ENCODE measurements around the gene CRADD. TPM values are rescaled to one million over a fixed set of nuclear protein-coding genes. Genes with fewer than 3 reads are reported as not detected.

The CRADD gene
- polyA plus RNA-seq, 4 donors, result 19.0 to 49.4 (median 27.1) TPM

- Histone ChIP-seq H3K36me3 (ENCODE audit: control insufficient read depth in 3 of 3, insufficient read depth in 2 of 3, low read depth in 1 of 3, low read length in 3 of 3) (no peaks in the 10 kb centered on the region), H3K9me3 (ENCODE audit: control insufficient read depth in 2 of 2, insufficient read depth in 1 of 2, low read depth in 1 of 2, low read length in 1 of 2) (no peaks in the 10 kb centered on the region), H3K27me3 (ENCODE audit: control insufficient read depth in 3 of 3, insufficient read depth in 3 of 3, low read length in 3 of 3) (no peaks in the 10 kb centered on the region), H3K27ac (ENCODE audit: low read depth in 1 of 3, low read length in 2 of 3) (no peak overlapping the region), H3K4me3 (ENCODE audit: low read depth in 1 of 3, low read length in 3 of 3) (no peak overlapping the region), H3K4me1 (ENCODE audit: control insufficient read depth in 3 of 3, insufficient read depth in 2 of 3, low read depth in 1 of 3, low read length in 2 of 3) (peaks cover 2 to 10% (median 3%) of the 10 kb centered on the region in 3 donors)
- FAIRE-seq, result no peak
- no peak for DNase-seq
- WGBS, 3 donors, result 93 to 97% (median 96%) methylated on average over 1 of the region's 1 CpG
These were observed 234.2 kb downstream of the CRADD start for GRCh38 chr12:93911396-93911795.

GRCh38 chr12:93912086-93912733, 235.0 kb downstream of the CRADD start:
- WGBS, 3 donors, result 42 to 76% (median 54%) methylated on average over 6 of the region's 6 CpGs

GRCh38 chr12:93913845-93914244, 236.7 kb downstream of the CRADD start:
- Histone ChIP-seq H3K36me3 (ENCODE audit: control insufficient read depth in 3 of 3, insufficient read depth in 2 of 3, low read depth in 1 of 3, low read length in 3 of 3) (no peaks in the 10 kb centered on the region), H3K4me3 (ENCODE audit: low read depth in 1 of 3, low read length in 3 of 3) (no peak overlapping the region), H3K4me1 (ENCODE audit: control insufficient read depth in 3 of 3, insufficient read depth in 2 of 3, low read depth in 1 of 3, low read length in 2 of 3) (peaks cover 2 to 8% (median 3%) of the 10 kb centered on the region in 3 donors), H3K27ac (ENCODE audit: low read depth in 1 of 3, low read length in 2 of 3) (no peak overlapping the region), H3K9me3 (ENCODE audit: control insufficient read depth in 2 of 2, insufficient read depth in 1 of 2, low read depth in 1 of 2, low read length in 1 of 2) (no peaks in the 10 kb centered on the region), H3K27me3 (ENCODE audit: control insufficient read depth in 3 of 3, insufficient read depth in 3 of 3, low read length in 3 of 3) (no peaks in the 10 kb centered on the region)
- no peak for DNase-seq
- FAIRE-seq, result no peak

More at GRCh38 chr12:93912086-93912733, 235.0 kb downstream of the CRADD start:
- H3K4me1 ChIP-seq (ENCODE audit: control insufficient read depth in 3 of 3, insufficient read depth in 2 of 3, low read depth in 1 of 3, low read length in 2 of 3), result peaks cover 2 to 10% (median 3%) of the 10 kb centered on the region in 3 donors
- no peak overlapping the region for H3K4me3 ChIP-seq (ENCODE audit: low read depth in 1 of 3, low read length in 3 of 3)
- no peak overlapping the region for H3K27ac ChIP-seq (ENCODE audit: low read depth in 1 of 3, low read length in 2 of 3)
- no peaks in the 10 kb centered on the region for H3K36me3 ChIP-seq (ENCODE audit: control insufficient read depth in 3 of 3, insufficient read depth in 2 of 3, low read depth in 1 of 3, low read length in 3 of 3)
- FAIRE-seq (no peak), DNase-seq (peak; percentile 56 to 72)
- no peaks in the 10 kb centered on the region for H3K27me3 ChIP-seq (ENCODE audit: control insufficient read depth in 3 of 3, insufficient read depth in 3 of 3, low read length in 3 of 3)
- no peaks in the 10 kb centered on the region for H3K9me3 ChIP-seq (ENCODE audit: control insufficient read depth in 2 of 2, insufficient read depth in 1 of 2, low read depth in 1 of 2, low read length in 1 of 2)

GRCh38 chr12:93914281-93914680, 237.1 kb downstream of the CRADD start:
- Histone ChIP-seq H3K27me3 (ENCODE audit: control insufficient read depth in 3 of 3, insufficient read depth in 3 of 3, low read length in 3 of 3) (no peaks in the 10 kb centered on the region), H3K9me3 (ENCODE audit: control insufficient read depth in 2 of 2, insufficient read depth in 1 of 2, low read depth in 1 of 2, low read length in 1 of 2) (no peaks in the 10 kb centered on the region), H3K27ac (ENCODE audit: low read depth in 1 of 3, low read length in 2 of 3) (no peak overlapping the region), H3K4me3 (ENCODE audit: low read depth in 1 of 3, low read length in 3 of 3) (no peak overlapping the region), H3K36me3 (ENCODE audit: control insufficient read depth in 3 of 3, insufficient read depth in 2 of 3, low read depth in 1 of 3, low read length in 3 of 3) (no peaks in the 10 kb centered on the region), H3K4me1 (ENCODE audit: control insufficient read depth in 3 of 3, insufficient read depth in 2 of 3, low read depth in 1 of 3, low read length in 2 of 3) (peaks cover under 1 to 6% (median under 1%) of the 10 kb centered on the region in 3 donors)
- no peak for DNase-seq
- WGBS, 3 donors, result 94 to 97% (median 96%) methylated on average over 5 of the region's 5 CpGs
- no peak for FAIRE-seq

GRCh38 chr12:93915411-93915810, 238.2 kb downstream of the CRADD start:
- WGBS, 3 donors, result 89 to 96% (median 96%) methylated on average over 3 of the region's 3 CpGs
- FAIRE-seq, result no peak

GRCh38 chr12:93916402-93916801, 239.2 kb downstream of the CRADD start:
- H3K27me3 ChIP-seq (ENCODE audit: control insufficient read depth in 3 of 3, insufficient read depth in 3 of 3, low read length in 3 of 3), result no peaks in the 10 kb centered on the region
- no peak for FAIRE-seq
- H3K4me3 ChIP-seq (ENCODE audit: low read depth in 1 of 3, low read length in 3 of 3), result no peak overlapping the region
- peaks cover 0 to 5% (median 0%) of the 10 kb centered on the region in 3 donors for H3K4me1 ChIP-seq (ENCODE audit: control insufficient read depth in 3 of 3, insufficient read depth in 2 of 3, low read depth in 1 of 3, low read length in 2 of 3)
- DNase-seq, result no peak
- H3K36me3 ChIP-seq (ENCODE audit: control insufficient read depth in 3 of 3, insufficient read depth in 2 of 3, low read depth in 1 of 3, low read length in 3 of 3), result no peaks in the 10 kb centered on the region
- 64 to 81% (median 68%) methylated on average over 7 of the region's 7 CpGs for WGBS, 3 donors
- no peaks in the 10 kb centered on the region for H3K9me3 ChIP-seq (ENCODE audit: control insufficient read depth in 2 of 2, insufficient read depth in 1 of 2, low read depth in 1 of 2, low read length in 1 of 2)
- no peak overlapping the region for H3K27ac ChIP-seq (ENCODE audit: low read depth in 1 of 3, low read length in 2 of 3)

More at GRCh38 chr12:93915411-93915810, 238.2 kb downstream of the CRADD start:
- Histone ChIP-seq H3K4me1 (ENCODE audit: control insufficient read depth in 3 of 3, insufficient read depth in 2 of 3, low read depth in 1 of 3, low read length in 2 of 3) (peaks cover 0 to 5% (median 0%) of the 10 kb centered on the region in 3 donors), H3K27me3 (ENCODE audit: control insufficient read depth in 3 of 3, insufficient read depth in 3 of 3, low read length in 3 of 3) (no peaks in the 10 kb centered on the region), H3K9me3 (ENCODE audit: control insufficient read depth in 2 of 2, insufficient read depth in 1 of 2, low read depth in 1 of 2, low read length in 1 of 2) (no peaks in the 10 kb centered on the region), H3K27ac (ENCODE audit: low read depth in 1 of 3, low read length in 2 of 3) (no peak overlapping the region), H3K36me3 (ENCODE audit: control insufficient read depth in 3 of 3, insufficient read depth in 2 of 3, low read depth in 1 of 3, low read length in 3 of 3) (no peaks in the 10 kb centered on the region), H3K4me3 (ENCODE audit: low read depth in 1 of 3, low read length in 3 of 3) (no peak overlapping the region)
- no peak for DNase-seq

GRCh38 chr12:93918262-93918661, 241.1 kb downstream of the CRADD start:
- no peaks in the 10 kb centered on the region for H3K27me3 ChIP-seq (ENCODE audit: control insufficient read depth in 3 of 3, insufficient read depth in 3 of 3, low read length in 3 of 3)
- H3K36me3 ChIP-seq (ENCODE audit: control insufficient read depth in 3 of 3, insufficient read depth in 2 of 3, low read depth in 1 of 3, low read length in 3 of 3), result no peaks in the 10 kb centered on the region
- no peak overlapping the region for H3K4me3 ChIP-seq (ENCODE audit: low read depth in 1 of 3, low read length in 3 of 3)
- H3K9me3 ChIP-seq (ENCODE audit: control insufficient read depth in 2 of 2, insufficient read depth in 1 of 2, low read depth in 1 of 2, low read length in 1 of 2), result no peaks in the 10 kb centered on the region
- WGBS, 3 donors, result 81 to 91% (median 84%) methylated on average over 6 of the region's 6 CpGs
- H3K27ac ChIP-seq (ENCODE audit: low read depth in 1 of 3, low read length in 2 of 3), result no peak overlapping the region
- no peak for FAIRE-seq
- H3K4me1 ChIP-seq (ENCODE audit: control insufficient read depth in 3 of 3, insufficient read depth in 2 of 3, low read depth in 1 of 3, low read length in 2 of 3), result no peaks in the 10 kb centered on the region
- DNase-seq, result no peak

GRCh38 chr12:93918900-93919299, 241.7 kb downstream of the CRADD start:
- Histone ChIP-seq H3K4me3 (ENCODE audit: low read depth in 1 of 3, low read length in 3 of 3) (no peak overlapping the region), H3K9me3 (ENCODE audit: control insufficient read depth in 2 of 2, insufficient read depth in 1 of 2, low read depth in 1 of 2, low read length in 1 of 2) (no peaks in the 10 kb centered on the region), H3K4me1 (ENCODE audit: control insufficient read depth in 3 of 3, insufficient read depth in 2 of 3, low read depth in 1 of 3, low read length in 2 of 3) (no peaks in the 10 kb centered on the region), H3K27me3 (ENCODE audit: control insufficient read depth in 3 of 3, insufficient read depth in 3 of 3, low read length in 3 of 3) (no peaks in the 10 kb centered on the region), H3K36me3 (ENCODE audit: control insufficient read depth in 3 of 3, insufficient read depth in 2 of 3, low read depth in 1 of 3, low read length in 3 of 3) (no peaks in the 10 kb centered on the region), H3K27ac (ENCODE audit: low read depth in 1 of 3, low read length in 2 of 3) (no peak overlapping the region)
- FAIRE-seq (no peak), DNase-seq (no peak)
- 82 to 96% (median 87%) methylated on average over 4 of the region's 4 CpGs for WGBS, 3 donors

- FAIRE-seq (no peak), DNase-seq (no peak)
- WGBS, 3 donors, result 58 to 79% (median 75%) methylated on average over 3 of the region's 3 CpGs
- Histone ChIP-seq H3K36me3 (ENCODE audit: control insufficient read depth in 3 of 3, insufficient read depth in 2 of 3, low read depth in 1 of 3, low read length in 3 of 3) (no peaks in the 10 kb centered on the region), H3K27ac (ENCODE audit: low read depth in 1 of 3, low read length in 2 of 3) (no peak overlapping the region), H3K4me1 (ENCODE audit: control insufficient read depth in 3 of 3, insufficient read depth in 2 of 3, low read depth in 1 of 3, low read length in 2 of 3) (no peaks in the 10 kb centered on the region), H3K27me3 (ENCODE audit: control insufficient read depth in 3 of 3, insufficient read depth in 3 of 3, low read length in 3 of 3) (no peaks in the 10 kb centered on the region), H3K4me3 (ENCODE audit: low read depth in 1 of 3, low read length in 3 of 3) (no peak overlapping the region), H3K9me3 (ENCODE audit: control insufficient read depth in 2 of 2, insufficient read depth in 1 of 2, low read depth in 1 of 2, low read length in 1 of 2) (peaks cover 0 to 6% of the 10 kb centered on the region in 2 donors)
These were observed 244.3 kb downstream of the CRADD start for GRCh38 chr12:93921521-93921920.

Measured in small intestine (tissue), 7 donors.